Measurements from ENCODE around the gene FTO.

FTO gene

GRCh38 chr16:54086791-54087190, 382.8 kb downstream of the FTO start:
- FAIRE-seq (no peak), DNase-seq (ENCODE audit: extremely low spot score, insufficient read length, low read depth) (no peak)

GRCh38 chr16:54090602-54091001, 386.6 kb downstream of the FTO start:
- FAIRE-seq (no peak), DNase-seq (ENCODE audit: extremely low spot score, insufficient read length, low read depth) (no peak)

GRCh38 chr16:54093281-54093680, 389.3 kb downstream of the FTO start:
- FAIRE-seq = no peak
- no peak for DNase-seq (ENCODE audit: extremely low spot score, insufficient read length, low read depth)

DNA sequence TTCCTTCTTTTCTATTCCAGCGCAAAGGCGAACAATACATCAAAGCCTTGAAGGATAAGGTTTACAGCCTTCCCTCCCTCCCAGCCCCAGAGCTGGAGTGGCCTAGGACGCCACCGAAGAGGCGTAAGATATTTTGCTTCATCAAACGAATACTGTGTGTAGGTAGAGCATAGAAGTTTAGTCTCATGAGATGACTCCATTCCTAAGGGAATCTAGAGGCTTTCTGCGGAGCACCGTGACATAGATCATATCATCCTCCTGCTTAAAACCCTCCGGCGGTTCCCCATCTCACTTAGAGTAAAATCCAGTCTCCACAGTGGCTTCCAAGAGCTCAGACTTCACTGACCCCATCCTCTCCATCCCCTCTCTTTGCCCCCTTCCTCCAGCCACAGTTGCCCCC, 390.7 kb downstream of the FTO start:
- DNase-seq (ENCODE audit: extremely low spot score, insufficient read length, low read depth) (no peak), FAIRE-seq (no peak)

GRCh38 chr16:54096607-54097006, 392.7 kb downstream of the FTO start:
- DNase-seq (ENCODE audit: extremely low spot score, insufficient read length, low read depth) (no peak), FAIRE-seq (no peak)

DNA sequence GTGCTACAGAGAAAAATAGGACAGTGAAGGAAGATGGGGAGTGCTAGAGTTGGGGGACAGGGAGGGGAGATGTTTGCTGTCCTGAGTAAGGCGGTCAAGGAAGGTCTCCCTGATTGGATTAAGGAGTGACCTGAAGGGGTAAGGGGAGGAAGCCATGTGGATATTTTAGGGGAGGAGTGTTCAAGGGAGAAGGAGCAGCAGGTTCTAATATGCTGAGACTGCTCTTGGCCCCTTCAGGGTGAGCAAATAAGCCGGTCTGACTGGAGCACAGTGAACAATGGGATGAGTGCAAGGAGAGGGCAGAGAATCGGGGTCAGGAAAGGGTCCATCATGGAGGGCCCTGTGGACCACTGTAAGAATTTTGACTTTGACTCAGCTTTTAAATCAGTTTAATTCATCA, 393.8 kb downstream of the FTO start:
- no peak for FAIRE-seq

DNA sequence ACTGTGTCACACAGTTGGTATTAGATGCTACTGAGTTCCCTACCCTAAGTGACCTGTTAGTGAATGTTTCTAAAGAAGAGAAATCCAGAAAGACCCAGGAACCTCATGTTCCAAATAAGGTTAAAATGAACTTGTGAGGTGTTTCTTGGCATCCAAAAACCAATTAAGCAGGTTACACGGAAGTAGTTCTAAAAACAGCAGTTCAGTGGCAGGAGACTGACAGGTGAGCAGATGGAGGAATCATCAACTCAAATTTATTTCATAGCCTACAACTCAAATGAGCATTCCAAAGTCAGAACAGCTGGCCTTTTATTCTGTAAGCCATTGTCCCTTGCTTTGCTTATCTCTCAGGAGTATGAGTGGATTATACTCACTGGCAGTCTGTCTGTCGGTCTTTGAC, 394.3 kb downstream of the FTO start:
- FAIRE-seq (no peak), DNase-seq (ENCODE audit: extremely low spot score, insufficient read length, low read depth) (no peak)

More for the DNA sequence above, 393.8 kb downstream of the FTO start:
- no peak for DNase-seq (ENCODE audit: extremely low spot score, insufficient read length, low read depth)

DNA sequence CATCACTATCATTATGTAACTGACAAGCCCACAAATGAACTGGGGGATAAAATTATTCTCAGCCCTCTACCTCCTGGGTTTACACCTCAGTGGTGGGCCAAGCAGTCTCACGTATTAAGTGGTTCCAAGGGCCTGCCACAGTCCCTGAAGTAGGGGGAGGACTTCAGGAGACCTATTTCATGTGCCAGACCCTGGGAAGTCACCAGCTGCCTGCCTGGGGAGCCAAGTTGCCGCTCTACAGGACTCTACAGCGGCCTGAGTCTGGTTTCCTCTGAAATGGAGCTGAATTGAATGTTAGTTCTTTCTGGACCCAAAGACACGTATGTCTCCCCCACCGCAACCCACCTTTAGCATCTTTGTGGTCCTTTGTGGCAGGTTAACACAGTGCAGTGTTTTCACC, 395.7 kb downstream of the FTO start:
- FAIRE-seq (no peak), DNase-seq (ENCODE audit: extremely low spot score, insufficient read length, low read depth) (no peak)

DNA sequence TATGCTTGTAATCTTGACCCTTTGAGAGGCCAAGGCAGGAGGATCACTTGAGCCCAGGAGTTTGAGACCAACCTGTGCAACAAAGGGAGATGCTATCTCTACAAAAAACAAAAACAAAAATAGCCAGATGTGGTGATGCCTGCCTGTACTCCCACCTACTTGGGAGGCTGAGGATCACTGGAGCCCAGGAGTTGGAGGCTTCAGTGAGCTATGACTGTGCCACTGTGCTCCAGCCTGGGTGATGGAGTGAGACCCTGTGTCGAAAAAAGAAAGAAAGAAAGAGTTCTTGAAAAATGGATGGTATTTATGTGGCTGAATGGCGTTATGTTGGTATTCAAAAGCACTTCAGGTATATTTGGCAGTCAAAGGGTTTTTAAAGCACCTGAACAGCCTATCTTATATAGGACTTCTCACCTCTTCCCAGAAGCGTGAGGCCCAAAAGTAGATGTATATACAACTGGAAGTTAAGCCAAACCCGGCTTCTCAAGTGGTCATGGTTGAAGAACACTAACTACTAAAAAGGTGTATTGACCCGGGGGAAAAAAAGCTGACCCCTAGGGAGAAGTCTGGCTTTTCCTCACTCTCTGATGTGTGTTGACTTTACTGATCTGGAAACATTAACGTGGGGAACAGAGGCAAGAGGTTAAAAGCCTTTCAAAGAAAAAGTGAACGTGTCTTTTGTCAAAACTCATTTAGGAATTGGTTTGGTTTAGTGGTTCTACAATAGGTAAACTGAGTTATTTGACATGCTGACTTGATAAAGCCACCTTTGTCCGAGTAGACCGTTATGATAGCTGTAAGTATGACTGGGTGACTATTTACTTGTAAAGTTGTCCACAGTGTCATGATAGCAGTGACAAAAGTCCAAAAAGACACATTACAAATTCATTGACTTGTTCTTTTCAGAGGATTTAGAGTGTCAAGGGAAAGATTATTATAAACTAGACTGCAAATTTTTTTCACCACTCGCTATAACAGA, 399.2 kb downstream of the FTO start:
- FAIRE-seq (no peak), DNase-seq (ENCODE audit: extremely low spot score, insufficient read length, low read depth) (no peak)

DNA sequence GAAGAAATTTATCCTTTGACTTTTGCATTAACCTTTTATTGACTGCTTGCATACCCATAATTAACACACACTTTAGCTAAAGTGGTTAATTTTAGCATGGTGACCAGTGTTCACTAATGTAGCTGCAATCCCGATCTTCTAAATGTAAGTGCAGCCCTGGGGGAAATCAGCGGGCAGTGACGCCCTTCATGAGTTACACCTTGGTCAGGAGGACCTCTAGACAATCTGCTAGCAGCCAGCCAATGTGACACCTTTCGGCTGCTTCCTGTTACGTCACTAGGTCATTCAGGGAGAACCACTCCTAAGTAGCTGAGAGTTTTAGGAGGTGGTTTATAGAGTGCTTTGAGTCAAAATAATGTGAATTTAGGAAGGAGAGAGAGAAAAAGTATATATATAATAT, 402.1 kb downstream of the FTO start:
- FAIRE-seq = no peak
- no peak for DNase-seq (ENCODE audit: extremely low spot score, insufficient read length, low read depth)

- DNase-seq (ENCODE audit: extremely low spot score, insufficient read length, low read depth) (no peak), FAIRE-seq (no peak)
Measured at GRCh38 chr16:54107583-54108202, 403.7 kb downstream of the FTO start.

GRCh38 chr16:54110016-54110981, 406.3 kb downstream of the FTO start:
- no peak for DNase-seq (ENCODE audit: extremely low spot score, insufficient read length, low read depth)
- no peak for FAIRE-seq

DNA sequence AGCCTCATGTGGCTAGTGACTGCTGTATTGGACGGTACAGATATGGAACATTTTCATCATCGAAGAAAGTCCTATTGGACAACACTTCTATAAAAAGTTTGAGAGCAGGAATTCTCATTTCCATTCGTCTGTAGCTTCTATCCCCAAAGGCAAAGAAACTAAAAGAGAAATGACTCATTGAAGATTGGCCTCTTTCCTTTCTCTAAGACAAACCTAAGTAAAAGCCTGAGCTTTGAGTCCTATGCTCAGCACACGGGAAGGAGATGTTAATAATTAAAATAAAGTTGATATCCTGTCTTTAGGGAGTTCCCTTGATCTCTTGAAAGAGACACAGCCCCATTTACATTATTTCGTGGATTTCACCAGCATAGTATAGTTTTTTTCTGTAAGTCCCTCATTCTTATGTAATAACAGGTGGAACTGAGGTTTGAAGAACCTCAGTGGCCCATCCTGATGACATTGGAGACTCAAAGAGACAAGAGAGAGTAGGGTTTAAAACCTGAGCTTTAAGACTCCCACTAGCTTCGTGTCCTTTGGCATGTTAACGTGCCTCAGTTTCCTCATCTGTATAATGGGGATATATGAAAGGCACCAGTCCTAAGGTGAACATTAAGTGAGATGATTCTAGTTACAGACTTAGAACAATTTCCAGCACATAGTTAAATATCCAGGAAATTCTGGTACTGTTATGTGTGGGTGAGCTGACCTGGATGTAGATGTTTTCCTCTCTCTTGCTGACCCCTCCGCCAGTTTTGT, 408.7 kb downstream of the FTO start:
- no peak for FAIRE-seq
- DNase-seq (ENCODE audit: extremely low spot score, insufficient read length, low read depth) = no peak

DNA sequence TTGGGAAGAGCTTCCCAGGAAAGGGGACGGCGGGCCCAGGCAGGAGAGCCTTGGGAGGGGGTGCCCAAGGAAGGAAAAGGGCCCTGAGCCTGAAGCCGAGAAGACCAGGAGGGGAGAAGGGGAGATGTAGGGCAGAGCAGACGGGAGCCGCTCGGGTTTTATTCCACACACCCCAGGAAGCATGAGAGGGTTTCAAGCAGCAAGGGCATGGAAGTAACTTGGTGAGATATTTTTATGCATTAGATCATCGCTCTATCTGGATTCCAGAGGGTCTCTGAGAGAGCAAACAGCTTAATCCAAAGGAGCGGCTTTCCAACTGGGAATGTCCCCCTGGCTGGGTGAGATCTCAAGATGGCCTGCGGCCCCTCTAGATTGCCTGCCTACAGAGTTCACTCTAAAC, 411.6 kb downstream of the FTO start:
- FAIRE-seq (no peak), DNase-seq (ENCODE audit: extremely low spot score, insufficient read length, low read depth) (no peak)

DNA sequence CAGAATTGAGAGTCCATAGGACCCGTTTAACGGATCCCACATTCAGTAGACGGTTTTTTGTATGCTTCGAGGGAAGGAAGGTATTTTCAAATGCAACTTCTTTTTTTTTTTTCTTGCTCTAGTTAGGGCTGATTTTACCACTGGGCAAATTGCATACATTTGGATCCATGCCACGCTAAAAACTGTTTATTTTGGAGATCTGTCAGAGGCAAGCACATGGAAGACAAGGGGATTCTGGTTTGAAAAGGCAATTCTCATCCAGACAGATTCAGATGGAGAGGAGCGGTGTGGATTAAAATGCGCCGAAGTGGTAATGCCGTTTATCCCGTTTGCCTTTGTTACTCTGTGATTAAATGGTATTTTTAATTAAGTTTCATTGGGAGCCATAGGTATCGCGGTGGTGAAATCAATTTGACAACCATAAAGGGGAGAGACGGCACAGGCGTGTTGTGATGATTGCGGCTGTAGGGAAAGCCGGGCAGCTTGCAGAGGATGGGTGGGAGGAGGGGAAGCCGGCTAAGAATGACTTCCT, 412.2 kb downstream of the FTO start:
- no peak for FAIRE-seq
- no peak for DNase-seq (ENCODE audit: extremely low spot score, insufficient read length, low read depth)

DNA sequence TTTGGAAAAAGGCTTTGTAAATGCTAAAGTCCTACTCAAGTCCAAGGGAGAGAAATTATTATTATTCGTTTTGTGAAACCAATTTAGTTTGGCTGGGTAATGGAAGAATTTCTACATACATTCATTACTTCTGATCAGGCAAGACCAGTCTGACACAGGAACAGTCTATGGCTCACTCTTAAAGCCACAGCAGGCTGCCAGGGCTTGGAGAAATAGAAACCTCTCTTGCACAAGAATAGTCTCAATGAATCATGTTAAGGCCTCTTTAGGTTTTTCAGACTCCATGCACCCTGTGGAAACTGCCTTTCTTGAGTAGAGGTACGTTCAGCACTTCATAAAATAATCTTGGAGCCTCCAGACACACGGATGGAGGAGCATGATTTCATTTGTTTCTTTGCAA, 414.9 kb downstream of the FTO start:
- no peak for DNase-seq (ENCODE audit: extremely low spot score, insufficient read length, low read depth)
- FAIRE-seq = no peak

DNA sequence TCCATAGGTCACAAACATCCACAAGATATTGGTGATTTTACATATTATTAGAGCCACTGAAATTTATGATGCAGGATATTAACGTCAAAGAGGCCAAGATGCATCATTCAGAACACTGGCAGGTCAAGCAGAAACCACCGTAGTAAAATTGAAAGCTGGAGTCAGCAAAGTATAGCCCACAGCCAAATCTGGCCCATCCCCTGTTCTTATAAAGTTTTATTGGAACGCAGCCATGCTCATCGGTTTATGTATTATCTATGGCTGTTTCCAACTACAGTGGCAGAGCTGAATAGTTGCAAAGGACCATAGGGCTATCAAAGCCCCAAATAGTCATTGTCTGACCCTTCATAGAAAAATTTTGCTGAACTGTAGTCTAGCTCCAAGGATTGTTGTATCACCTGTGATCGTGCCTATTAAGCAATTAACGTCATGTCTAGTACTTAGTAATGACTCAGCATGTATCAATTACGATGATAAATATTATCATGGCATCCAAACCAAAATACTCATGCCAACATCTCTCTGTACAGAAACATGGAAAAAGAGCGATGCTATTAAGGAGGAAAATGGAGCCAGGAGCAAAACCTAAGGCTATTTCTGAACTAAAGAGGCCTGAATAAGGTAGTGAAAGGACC, 417.0 kb downstream of the FTO start:
- DNase-seq (ENCODE audit: extremely low spot score, insufficient read length, low read depth) (no peak), FAIRE-seq (no peak)

- no peak for DNase-seq (ENCODE audit: extremely low spot score, insufficient read length, low read depth)
- no peak for FAIRE-seq
Measured at GRCh38 chr16:54121539-54122295, 417.8 kb downstream of the FTO start.
